PC-3 (cell line): ENCODE results near the gene BTNL3.
"Not testable (repeated sequence)": the region's sequence is repeated elsewhere in the genome, so short reads cannot be mapped to it uniquely, and the experiment has no call there.

Experiments used
- EZH2phosphoT487 ChIP-seq: fragments of 300-600 bp; sonication (generic); IDR thresholded peaks from 2 replicates; pipeline ENCODE4 v1.6.1; 2018; ENCODE audit warnings: mild to moderate bottlenecking, antibody characterized with exemption, low read length, borderline replicate concordance
- TF ChIP-seq, protein P1 (sequence below): fragments of 300-600 bp; sonication (generic); conservative IDR thresholded peaks from 2 replicates; pipeline ENCODE4 v1.5.1; 2017; ENCODE audit warnings: antibody characterized with exemption, low read depth, mild to moderate bottlenecking, low read length

DNA sequence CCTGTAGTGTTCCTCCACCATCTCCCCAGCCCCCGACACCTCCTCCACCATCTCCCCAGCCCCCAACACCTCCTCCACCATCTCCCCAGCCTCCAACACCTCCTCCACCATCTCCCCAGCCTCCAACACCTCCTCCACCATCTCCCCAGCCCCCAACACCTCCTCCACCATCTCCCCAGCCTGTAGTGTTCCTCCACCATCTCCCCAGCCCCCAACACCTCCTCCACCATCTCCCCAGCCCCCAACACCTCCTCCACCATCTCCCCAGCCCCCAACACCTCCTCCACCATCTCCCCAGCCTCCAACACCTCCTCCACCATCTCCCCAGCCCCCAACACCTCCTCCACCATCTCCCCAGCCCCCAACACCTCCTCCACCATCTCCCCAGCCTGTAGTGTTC lies 57.2 kb downstream of the BTNL3 start:
- TF ChIP-seq, protein P1, sequence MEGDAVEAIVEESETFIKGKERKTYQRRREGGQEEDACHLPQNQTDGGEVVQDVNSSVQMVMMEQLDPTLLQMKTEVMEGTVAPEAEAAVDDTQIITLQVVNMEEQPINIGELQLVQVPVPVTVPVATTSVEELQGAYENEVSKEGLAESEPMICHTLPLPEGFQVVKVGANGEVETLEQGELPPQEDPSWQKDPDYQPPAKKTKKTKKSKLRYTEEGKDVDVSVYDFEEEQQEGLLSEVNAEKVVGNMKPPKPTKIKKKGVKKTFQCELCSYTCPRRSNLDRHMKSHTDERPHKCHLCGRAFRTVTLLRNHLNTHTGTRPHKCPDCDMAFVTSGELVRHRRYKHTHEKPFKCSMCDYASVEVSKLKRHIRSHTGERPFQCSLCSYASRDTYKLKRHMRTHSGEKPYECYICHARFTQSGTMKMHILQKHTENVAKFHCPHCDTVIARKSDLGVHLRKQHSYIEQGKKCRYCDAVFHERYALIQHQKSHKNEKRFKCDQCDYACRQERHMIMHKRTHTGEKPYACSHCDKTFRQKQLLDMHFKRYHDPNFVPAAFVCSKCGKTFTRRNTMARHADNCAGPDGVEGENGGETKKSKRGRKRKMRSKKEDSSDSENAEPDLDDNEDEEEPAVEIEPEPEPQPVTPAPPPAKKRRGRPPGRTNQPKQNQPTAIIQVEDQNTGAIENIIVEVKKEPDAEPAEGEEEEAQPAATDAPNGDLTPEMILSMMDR: not testable (repeated sequence)
- TF ChIP-seq EZH2phosphoT487: not testable (repeated sequence)
